Measurements from ENCODE around the gene RASA1.
"Not testable (repeated sequence)": the region's sequence is repeated elsewhere in the genome, so short reads cannot be mapped to it uniquely, and the experiment has no call there.

RASA1 gene

DNA sequence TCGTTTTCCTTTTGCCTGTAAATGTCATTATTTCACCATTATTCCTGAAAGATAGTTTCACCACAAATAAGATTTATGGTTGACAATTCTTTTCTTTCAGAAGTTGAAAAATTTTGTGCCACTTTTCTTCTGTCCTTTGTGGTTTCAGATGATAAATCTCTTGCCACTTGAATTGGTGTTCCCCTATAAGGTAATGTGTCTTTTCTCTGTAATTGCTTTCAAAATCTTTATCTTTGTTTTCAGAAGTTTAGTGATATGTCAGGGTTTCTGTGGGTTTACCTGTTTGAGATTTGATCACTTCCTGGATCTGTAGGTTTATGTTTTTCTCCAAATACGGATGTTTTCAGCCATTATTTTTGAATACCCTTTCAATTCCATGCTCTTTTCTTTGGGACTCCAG is 14.6 kb downstream of the RASA1 start:
- DNase-seq (ENCODE audit: low read depth), result no peak

DNA sequence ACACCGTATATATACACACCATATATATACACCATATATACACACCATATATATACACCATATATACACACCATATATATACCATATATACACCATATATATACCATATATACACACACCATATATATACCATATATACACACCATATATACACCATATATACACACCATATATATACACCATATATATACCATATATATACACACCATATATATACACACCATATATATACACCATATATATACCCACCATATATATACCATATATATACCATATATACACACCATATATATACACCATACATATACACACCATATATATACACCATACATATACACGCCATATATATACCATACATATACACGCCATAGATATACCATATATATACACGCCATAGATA is 19.6 kb downstream of the RASA1 start:
- not testable (repeated sequence) for DNase-seq (ENCODE audit: low read depth)

- DNase-seq (ENCODE audit: low read depth), result no peak
These were observed 31.1 kb downstream of the RASA1 start for GRCh38 chr5:87298692-87299362.

DNA sequence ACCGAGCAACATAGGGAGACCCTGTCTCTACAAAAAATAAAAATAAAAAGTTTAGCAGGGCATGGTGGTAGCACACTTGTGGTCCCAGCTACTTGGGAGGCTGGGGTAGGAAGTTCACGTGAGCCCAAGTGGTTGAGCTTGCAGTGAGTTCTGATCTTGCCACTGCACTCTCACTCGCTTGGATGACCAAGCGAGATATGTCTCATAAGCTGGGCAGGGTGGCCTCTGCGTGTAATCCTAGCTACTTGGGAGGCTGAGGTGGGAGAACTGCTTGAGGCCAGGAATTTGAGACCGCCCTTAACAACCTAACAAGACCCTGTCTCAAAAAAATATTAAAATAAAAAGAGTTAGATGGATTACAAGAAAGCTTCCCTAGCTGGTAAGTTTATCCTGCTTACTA is 32.5 kb downstream of the RASA1 start:
- DNase-seq (ENCODE audit: low read depth), result no peak

DNA sequence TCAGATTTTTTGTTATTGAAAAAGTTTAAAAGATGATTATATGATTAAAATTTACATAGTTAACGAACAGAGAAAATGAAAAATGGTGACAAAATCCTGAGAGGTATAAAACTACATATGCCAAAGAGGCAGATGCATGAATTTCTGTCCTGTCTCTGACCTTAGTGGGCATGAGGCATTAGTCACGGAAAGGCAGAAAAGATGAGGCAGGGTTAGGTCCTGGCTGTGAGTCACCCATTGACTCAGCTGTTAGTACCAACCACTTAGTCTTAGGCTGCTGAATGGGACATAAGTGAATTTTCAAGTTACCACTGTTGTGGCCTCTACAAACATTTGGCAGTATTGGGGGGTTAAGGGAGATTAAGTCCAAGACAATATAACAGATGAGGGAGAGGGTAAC is 33.1 kb downstream of the RASA1 start:
- DNase-seq (ENCODE audit: low read depth), result no peak

GRCh38 chr5:87302061-87302460 is 34.4 kb downstream of the RASA1 start:
- no peak for DNase-seq (ENCODE audit: low read depth)

DNA sequence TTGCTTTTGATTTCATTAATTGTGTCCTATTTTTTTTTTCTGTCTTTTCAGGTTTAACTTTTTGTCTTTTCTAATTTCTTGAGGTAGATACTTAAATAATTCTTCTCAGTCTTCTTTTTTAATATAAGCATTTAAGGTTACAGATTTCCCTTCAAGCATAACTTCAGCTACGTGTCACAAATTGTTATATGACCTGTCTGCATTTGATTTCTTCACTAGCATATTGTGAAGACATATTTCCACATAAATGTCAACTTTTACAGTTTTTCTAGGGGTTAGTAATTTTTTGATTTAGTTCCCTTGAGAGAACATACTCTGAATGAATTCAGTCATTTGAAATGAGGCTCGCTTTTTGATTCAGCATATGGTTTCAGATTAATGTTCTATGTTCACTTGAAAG is 35.6 kb downstream of the RASA1 start:
- no peak for DNase-seq (ENCODE audit: low read depth)

- not testable (repeated sequence) for DNase-seq (ENCODE audit: low read depth)
These were observed 38.4 kb downstream of the RASA1 start for GRCh38 chr5:87306090-87306489.

GRCh38 chr5:87307796-87308423 is 40.2 kb downstream of the RASA1 start:
- no peak for DNase-seq (ENCODE audit: low read depth)

DNA sequence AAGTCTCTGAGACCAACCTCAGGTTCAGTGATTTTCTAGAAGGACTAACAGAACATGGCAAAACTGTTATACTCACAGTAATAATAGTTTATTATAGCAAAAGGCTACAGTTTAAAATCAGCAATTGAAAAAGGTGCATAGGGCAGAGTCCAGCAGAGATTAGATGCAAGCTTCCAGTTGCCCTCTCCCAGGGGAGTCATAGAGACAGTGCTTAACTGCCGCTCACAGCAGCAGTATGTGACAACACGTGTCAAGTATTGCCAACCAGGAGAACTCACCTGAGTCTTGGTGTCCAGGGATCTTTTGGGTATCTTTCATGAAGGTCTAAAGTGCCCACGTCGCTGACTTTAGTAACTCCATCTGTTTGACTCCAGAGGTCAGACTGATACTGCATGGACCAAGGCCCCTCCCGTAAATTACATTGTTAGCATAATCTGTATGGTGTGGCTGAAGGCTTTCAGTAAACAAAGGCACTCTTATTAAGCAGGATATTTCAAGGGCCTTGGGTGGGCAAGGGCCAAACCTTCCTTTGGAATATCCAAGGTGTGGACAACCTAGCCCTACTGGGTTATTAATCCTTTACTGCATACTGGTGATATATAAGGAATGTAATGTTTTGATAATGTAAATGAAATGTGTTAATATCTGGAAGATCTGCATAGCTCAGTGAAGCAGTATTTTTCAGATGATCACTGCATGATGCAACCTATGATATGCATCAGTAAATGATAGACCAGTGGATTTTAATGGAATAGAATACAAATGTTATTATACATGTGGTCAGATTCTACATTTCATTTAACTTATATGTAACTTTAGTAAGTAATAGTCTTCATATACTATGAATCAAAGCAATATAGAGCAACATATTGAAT is 44.0 kb downstream of the RASA1 start:
- no peak for DNase-seq (ENCODE audit: low read depth)

DNA sequence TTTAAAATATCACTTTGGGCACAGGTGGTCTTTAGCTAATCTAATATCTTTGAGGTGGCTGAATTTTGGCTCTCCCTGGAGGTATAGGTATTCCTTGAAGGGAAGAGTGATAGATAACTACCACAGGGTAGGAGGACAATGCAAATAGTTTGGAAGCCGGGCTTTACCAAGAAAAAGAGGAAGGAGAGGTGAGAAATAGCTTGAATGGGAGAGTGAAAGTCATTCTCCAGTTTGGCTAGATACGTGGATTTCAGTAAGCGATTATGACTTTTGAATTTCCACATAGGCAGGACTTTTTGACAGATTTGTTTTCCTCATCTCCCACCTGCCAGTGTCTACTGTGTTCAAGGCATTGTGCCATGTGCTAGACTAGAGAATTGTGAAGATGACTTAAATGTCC is 45.5 kb downstream of the RASA1 start:
- no peak for DNase-seq (ENCODE audit: low read depth)

GRCh38 chr5:87319469-87319868 is 51.8 kb downstream of the RASA1 start:
- DNase-seq (ENCODE audit: low read depth), result no peak

- no peak for DNase-seq (ENCODE audit: low read depth)
These were observed 53.9 kb downstream of the RASA1 start for GRCh38 chr5:87321605-87322004.

- DNase-seq (ENCODE audit: low read depth), result no peak
These were observed 54.7 kb downstream of the RASA1 start for GRCh38 chr5:87322381-87322780.

DNA sequence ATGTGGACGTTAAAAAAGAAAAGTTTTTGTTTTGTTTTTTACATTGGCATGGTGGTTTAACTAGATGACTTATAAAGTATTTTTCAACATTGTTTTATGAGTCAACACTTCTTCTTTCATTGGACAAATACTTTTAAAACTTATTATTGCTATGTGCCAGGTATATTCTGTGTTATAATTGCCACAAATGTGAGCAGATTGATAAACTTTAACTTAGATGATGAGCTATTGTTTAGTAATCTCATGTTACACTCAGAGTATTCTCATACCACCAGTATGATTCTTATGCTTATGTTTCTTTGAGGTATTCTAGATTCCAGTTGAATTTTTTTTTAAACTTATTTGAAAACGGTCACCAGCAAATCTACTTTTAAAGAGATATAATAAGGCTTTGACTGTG is 60.3 kb downstream of the RASA1 start:
- no peak for DNase-seq (ENCODE audit: low read depth)

DNA sequence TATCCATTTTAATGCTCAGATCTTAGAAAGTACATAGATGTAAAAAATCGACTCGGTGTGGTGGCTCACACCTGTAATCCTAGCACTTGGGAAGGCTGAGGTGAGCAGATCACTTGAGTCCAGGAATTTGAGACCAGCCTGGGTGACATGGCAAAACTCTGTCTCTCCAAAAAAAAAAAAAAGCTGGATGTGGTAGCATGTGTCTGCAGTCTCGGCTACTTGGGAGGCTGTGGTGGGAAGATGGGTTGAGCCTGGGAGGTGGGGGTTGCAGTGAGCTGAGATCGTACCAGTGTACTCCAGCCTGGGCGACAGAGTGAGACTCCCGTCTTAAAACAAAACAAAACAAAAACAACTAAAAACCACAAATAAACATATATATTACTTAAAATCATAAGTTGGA is 61.4 kb downstream of the RASA1 start:
- DNase-seq (ENCODE audit: low read depth), result no peak

GRCh38 chr5:87339986-87340385 is 72.3 kb downstream of the RASA1 start:
- DNase-seq (ENCODE audit: low read depth), result no peak

DNA sequence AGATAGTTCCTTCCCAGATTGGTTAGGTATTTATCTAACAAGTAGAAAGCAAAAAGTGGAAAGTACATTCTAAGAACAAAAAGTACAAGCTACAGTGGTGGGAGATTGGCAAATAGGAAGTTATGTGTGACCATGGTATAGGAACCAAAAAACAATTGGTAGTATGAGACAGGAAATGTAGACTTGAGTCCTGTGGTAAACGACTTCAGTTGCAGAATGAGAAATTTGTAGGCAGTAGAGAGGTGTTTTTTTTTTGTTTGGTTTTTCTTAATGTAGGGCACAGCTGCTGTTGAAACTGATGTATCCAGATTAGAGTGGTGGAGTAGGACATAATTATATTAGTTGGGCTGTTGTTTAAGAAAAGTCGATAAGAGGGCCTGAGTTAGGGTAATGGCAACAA is 73.0 kb downstream of the RASA1 start:
- no peak for DNase-seq (ENCODE audit: low read depth)

DNA sequence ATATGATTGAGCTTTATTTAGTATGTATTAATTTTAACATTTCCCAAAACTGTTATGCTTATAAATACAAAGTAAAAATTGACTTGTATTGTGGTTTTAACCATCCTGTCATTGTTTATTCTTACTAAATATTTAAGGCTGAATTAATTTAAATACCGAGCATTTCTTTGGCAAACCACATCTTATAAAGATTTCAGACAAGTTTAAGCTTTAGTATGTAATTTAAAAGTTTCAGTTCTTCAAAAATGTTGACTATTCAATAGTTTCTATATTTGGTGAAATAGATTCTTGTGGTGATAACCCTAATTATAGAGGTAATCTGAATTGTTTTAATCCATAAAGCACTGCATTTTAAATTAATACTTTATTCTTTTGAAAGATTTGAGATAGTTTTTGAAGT is 79.6 kb downstream of the RASA1 start:
- DNase-seq (ENCODE audit: low read depth), result no peak

GRCh38 chr5:87347841-87348240 is 80.2 kb downstream of the RASA1 start:
- DNase-seq (ENCODE audit: low read depth), result no peak

GRCh38 chr5:87354496-87354895 is 86.8 kb downstream of the RASA1 start:
- DNase-seq (ENCODE audit: low read depth), result no peak

DNA sequence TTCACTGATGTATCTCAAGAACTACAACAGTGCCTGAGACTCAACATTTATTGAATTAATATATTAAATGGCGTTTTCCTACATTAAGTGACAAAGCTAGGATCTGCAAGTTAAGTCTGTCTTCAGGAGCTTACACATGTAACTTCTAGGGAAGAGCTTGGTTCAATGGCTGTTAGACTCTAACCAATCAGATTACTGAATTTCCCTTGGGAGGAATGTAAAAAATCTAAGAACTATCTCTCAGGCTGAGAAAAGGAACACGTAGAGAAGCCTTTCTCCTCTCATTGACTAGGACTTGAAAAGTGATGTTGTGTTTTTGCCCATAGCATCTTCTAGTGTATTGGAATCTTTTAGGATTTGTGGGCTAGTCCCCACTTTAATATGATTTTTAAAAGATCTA is 91.4 kb downstream of the RASA1 start:
- no peak for DNase-seq (ENCODE audit: low read depth)

DNA sequence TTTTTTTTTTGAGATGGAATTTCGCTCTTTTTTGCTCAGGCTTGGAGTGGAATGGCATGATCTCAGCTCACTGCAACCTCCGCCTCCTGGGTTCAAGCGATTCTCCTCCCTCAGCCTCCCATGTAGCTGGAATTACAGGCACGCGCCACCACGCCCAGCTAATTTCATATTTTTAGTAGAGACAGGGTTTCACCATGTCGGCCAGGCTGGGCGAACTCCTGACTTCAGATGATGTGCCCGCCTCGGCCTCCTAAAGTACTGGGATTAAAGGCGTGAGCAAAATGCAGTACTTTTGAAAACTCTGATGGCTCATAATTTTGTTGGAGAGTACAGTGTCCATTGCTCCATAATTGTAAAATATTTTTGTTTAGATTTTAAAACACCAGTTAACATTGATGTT is 92.4 kb downstream of the RASA1 start:
- DNase-seq (ENCODE audit: low read depth), result no peak

Data from T follicular helper cell (primary cell).